Neural cell (in vitro differentiated cells): Measurements from ENCODE around the gene HPS1. TPM values are rescaled to one million over a fixed set of nuclear protein-coding genes. Genes with fewer than 3 reads are reported as not detected.

Experiments used
- H2AFZ ChIP-seq: fragments of 200-600, 300-800 bp; sonication (generic), shearing (Covaris generic); 2 replicates; pipeline ENCODE4 v1.6.0; 2014; ENCODE audit warnings: low read depth, mild to moderate bottlenecking, antibody characterized with exemption, low read length, moderate library complexity
- H3F3A ChIP-seq: fragments of 200-600 bp; shearing (Covaris generic); 2 replicates; pipeline ENCODE4 v1.6.1; 2016; ENCODE audit warnings: mild to moderate bottlenecking, moderate library complexity, mixed read lengths, antibody characterized with exemption, low read length; ENCODE audit not compliant: insufficient read depth, poor library complexity, severe bottlenecking
- H3K27ac ChIP-seq: fragments of 200-600, 300-800 bp; sonication (generic), shearing (Covaris generic); 2 replicates; pipeline ENCODE4 v1.5.1; 2014; ENCODE audit warnings: mild to moderate bottlenecking, low read length, moderate library complexity
- H3K27me3 ChIP-seq: fragments of 300-800, 200-600 bp; sonication (generic), shearing (Covaris generic); 2 replicates; pipeline ENCODE4 v1.6.0; 2014; ENCODE audit warnings: mild to moderate bottlenecking, low read depth, low read length, moderate library complexity; ENCODE audit not compliant: insufficient read depth
- H3K36me3 ChIP-seq: fragments of 300-800, 200-600 bp; sonication (generic), shearing (Covaris generic); 2 replicates; pipeline ENCODE4 v1.5.1; 2014; ENCODE audit warnings: mild to moderate bottlenecking, antibody characterized with exemption, low read length, moderate library complexity; ENCODE audit not compliant: insufficient read depth
- H3K4me2 ChIP-seq: fragments of 300-800, 200-600 bp; sonication (generic), shearing (Covaris generic); 2 replicates; pipeline ENCODE4 v1.6.0; 2014; ENCODE audit warnings: mild to moderate bottlenecking, low read length
- H3K4me3 ChIP-seq: fragments of 300-800, 200-600 bp; sonication (generic), shearing (Covaris generic); 2 replicates; pipeline ENCODE4 v1.5.1; 2014; ENCODE audit warnings: mild to moderate bottlenecking, low read length, moderate library complexity
- H3K79me2 ChIP-seq: fragments of 200-600 bp; shearing (Covaris generic); replicated peaks from 2 replicates; pipeline ENCODE4 v1.6.0; 2014; ENCODE audit warnings: mild to moderate bottlenecking, low read length, moderate library complexity; ENCODE audit not compliant: insufficient read depth
- H3K9ac ChIP-seq: fragments of 300-800, 200-600 bp; sonication (generic), shearing (Covaris generic); 2 replicates; pipeline ENCODE4 v1.6.1; 2016; ENCODE audit warnings: mild to moderate bottlenecking, low read length, mixed read lengths
- H3K9me2 ChIP-seq: fragments of 200-600 bp; shearing (Covaris generic); 2 replicates; pipeline ENCODE4 v1.6.1; 2016; ENCODE audit warnings: mild to moderate bottlenecking, low read length, mixed read lengths; ENCODE audit not compliant: insufficient read depth
- H3K9me3 ChIP-seq: fragments of 200-600, 300-800 bp; sonication (generic), shearing (Covaris generic); 2 replicates; pipeline ENCODE4 v1.6.1; 2016; ENCODE audit warnings: mild to moderate bottlenecking, mixed run types, low read length, moderate library complexity, mixed read lengths
- H4K20me1 ChIP-seq: fragments of 200-600 bp; shearing (Covaris generic); 2 replicates; pipeline ENCODE4 v1.6.1; 2016; ENCODE audit warnings: mild to moderate bottlenecking, mixed run types; ENCODE audit not compliant: insufficient read depth
- CTCF ChIP-seq: fragments of 450-650 bp; IDR thresholded peaks from 2 replicates; pipeline ENCODE4 v1.5.1; 2014; ENCODE audit warnings: antibody characterized with exemption, mild to moderate bottlenecking, moderate library complexity; ENCODE audit not compliant: poor library complexity, severe bottlenecking
- EZH2 ChIP-seq: fragments of 200-600, 300-800 bp; shearing (Covaris generic), sonication (generic); IDR thresholded peaks from 2 replicates; pipeline ENCODE4 v1.6.1; 2014; ENCODE audit warnings: antibody characterized with exemption, low read length, borderline replicate concordance, mild to moderate bottlenecking; ENCODE audit not compliant: insufficient read depth, poor library complexity, severe bottlenecking
- RAD21 ChIP-seq: fragments of 450-650 bp; conservative IDR thresholded peaks from 2 replicates; pipeline ENCODE4 v1.6.1; 2014; ENCODE audit warnings: antibody characterized with exemption, mild to moderate bottlenecking, moderate library complexity
- SMC3 ChIP-seq: fragments of 450-650 bp; conservative IDR thresholded peaks from 2 replicates; pipeline ENCODE4 v1.6.1; 2014; ENCODE audit warnings: antibody characterized with exemption, mild to moderate bottlenecking, moderate library complexity; ENCODE audit not compliant: poor library complexity
- polyA plus RNA-seq: library from polyadenylated mRNA; depleted of rRNA; stranded (reverse); fragments of >200 nt; gene quantifications from 2 replicates; pipeline ENCODE4 v1.2.3, GENCODE V29; 2014
- TF ChIP-seq, protein P1 (sequence below): IDR thresholded peaks from 2 replicates; pipeline ENCODE4 v1.6.1; 2012; ENCODE audit warnings: borderline replicate concordance

HPS1 gene
- polyA plus RNA-seq, 1 donor from 2014 or later, result 1.4 TPM

GRCh38 chr10:98469001-98469931, 22.5 kb upstream of the HPS1 start:
- H3K36me3 ChIP-seq, result no peaks in the 10 kb centered on the region
- no peak overlapping the region for H3K9ac ChIP-seq
- H3K9me2 ChIP-seq, result no peaks in the 10 kb centered on the region
- TF ChIP-seq CTCF, result no peak
- no peaks in the 10 kb centered on the region for H3K79me2 ChIP-seq
- H3K27me3 ChIP-seq, result no peaks in the 10 kb centered on the region
- H3K27ac ChIP-seq, result no peak overlapping the region
- H3F3A ChIP-seq, result no peaks in the 10 kb centered on the region
- no peak overlapping the region for H3K4me2 ChIP-seq
- no peak overlapping the region for H2AFZ ChIP-seq
- H3K9me3 ChIP-seq, result no peaks in the 10 kb centered on the region
- no peaks in the 10 kb centered on the region for H4K20me1 ChIP-seq
- no peak overlapping the region for H3K4me3 ChIP-seq

DNA sequence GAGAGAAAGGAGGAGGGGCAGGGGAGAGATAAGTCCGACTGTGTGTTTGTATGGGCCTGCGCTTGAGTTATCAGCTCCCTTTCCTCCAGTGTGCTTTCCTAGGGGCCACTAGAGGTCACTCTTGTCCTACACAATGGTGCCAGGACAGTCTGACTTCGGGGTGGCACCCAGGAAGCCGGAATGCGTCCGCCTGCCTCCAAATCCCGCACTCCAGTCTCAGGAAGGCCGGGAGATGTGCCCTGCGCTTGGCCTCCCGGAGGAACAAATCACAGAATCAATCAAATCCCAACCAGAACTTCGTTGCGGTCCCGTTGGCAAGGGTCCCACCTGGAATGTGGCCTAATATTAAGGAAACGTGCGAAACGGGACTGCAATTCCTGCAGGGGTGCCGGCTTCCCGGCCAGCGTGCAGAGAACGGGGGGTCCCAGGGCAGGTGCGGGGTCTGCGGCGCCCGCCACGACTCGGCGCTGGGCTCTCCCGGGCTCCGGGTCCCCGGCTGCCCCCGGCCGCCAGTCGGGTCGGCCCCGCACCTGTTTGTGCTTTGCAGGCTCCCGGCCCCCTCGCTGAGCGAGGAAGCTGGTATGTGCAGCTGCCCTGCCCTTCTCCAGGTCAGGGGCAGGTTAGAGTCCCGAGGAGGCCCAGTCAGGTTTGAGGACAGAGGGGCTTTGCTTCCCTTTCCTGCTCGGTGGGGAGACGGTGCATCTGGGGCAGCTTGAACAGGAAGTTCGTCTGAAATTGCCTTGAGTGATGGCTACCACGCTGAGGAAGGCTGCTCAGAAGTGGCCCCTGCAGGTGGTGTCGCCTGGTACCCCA, 21.0 kb upstream of the HPS1 start:
- Histone ChIP-seq H3K79me2 (no peaks in the 10 kb centered on the region), H3K4me2 (no peak overlapping the region), H3K9ac (no peak overlapping the region), H3F3A (no peaks in the 10 kb centered on the region), H3K9me2 (no peaks in the 10 kb centered on the region), H3K27me3 (no peaks in the 10 kb centered on the region), H3K27ac (no peak overlapping the region), H2AFZ (no peak overlapping the region), H3K4me3 (peak overlapping the region; percentile 37), H4K20me1 (no peaks in the 10 kb centered on the region), H3K36me3 (no peaks in the 10 kb centered on the region), H3K9me3 (no peaks in the 10 kb centered on the region)
- TF ChIP-seq, protein P1, sequence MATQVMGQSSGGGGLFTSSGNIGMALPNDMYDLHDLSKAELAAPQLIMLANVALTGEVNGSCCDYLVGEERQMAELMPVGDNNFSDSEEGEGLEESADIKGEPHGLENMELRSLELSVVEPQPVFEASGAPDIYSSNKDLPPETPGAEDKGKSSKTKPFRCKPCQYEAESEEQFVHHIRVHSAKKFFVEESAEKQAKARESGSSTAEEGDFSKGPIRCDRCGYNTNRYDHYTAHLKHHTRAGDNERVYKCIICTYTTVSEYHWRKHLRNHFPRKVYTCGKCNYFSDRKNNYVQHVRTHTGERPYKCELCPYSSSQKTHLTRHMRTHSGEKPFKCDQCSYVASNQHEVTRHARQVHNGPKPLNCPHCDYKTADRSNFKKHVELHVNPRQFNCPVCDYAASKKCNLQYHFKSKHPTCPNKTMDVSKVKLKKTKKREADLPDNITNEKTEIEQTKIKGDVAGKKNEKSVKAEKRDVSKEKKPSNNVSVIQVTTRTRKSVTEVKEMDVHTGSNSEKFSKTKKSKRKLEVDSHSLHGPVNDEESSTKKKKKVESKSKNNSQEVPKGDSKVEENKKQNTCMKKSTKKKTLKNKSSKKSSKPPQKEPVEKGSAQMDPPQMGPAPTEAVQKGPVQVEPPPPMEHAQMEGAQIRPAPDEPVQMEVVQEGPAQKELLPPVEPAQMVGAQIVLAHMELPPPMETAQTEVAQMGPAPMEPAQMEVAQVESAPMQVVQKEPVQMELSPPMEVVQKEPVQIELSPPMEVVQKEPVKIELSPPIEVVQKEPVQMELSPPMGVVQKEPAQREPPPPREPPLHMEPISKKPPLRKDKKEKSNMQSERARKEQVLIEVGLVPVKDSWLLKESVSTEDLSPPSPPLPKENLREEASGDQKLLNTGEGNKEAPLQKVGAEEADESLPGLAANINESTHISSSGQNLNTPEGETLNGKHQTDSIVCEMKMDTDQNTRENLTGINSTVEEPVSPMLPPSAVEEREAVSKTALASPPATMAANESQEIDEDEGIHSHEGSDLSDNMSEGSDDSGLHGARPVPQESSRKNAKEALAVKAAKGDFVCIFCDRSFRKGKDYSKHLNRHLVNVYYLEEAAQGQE, result no peak
- TF ChIP-seq RAD21 (peak; percentile 94), CTCF (peak; percentile 91), EZH2 (no peak), SMC3 (peak; percentile 89)
